HepG2 (cell line): Measurements from ENCODE around the gene SLTM. TPM values are rescaled to one million over a fixed set of nuclear protein-coding genes. Genes with fewer than 3 reads are reported as not detected.

Experiments used
- ATAC-seq: fragments of 200-7000 bp; cut with Tn5 transposase; 3 replicates; pipeline ENCODE4 v1.9.1; 2020; ENCODE audit warnings: mild to moderate bottlenecking, moderate library complexity
- BruUV-seq: library from RNA; stranded (reverse); fragments of 400-500 nt; replicated peaks from 2 replicates; lab custom pipeline; 2021; lab: Mats Ljungman, UMichigan
- CTCF ChIA-PET: fragments of 300-600 bp; formaldehyde crosslinking; extraction: SDS; loops from one replicate; lab custom pipeline; 2021; ENCODE audit warnings: low total read pairs, inconsistent platforms, low intra/inter-chr PET ratio; lab: Yijun Ruan, JAX
- POLR2A ChIA-PET: fragments of 350-600 bp; sonication (Branson Sonifier 250); formaldehyde crosslinking; loops from one replicate; lab custom pipeline; 2020; ENCODE audit warnings: antibody characterized with exemption, inconsistent platforms; lab: Yijun Ruan, JAX
- DNase-seq: peaks from one replicate; pipeline ENCODE4 v3.0.0-alpha.2; 2015; ENCODE audit warnings: low spot score
- FAIRE-seq: peaks from 3 replicates; lab custom pipeline; 2011; peaks lifted over from hg19 to GRCh38; lab: Jason Lieb, UNC
- H2AFZ ChIP-seq: one replicate; pipeline ENCODE4 v1.6.1; 2011; ENCODE audit warnings: low read length, inconsistent platforms
- H3K27ac ChIP-seq: fragments of 300-600 bp; 3 replicates; pipeline ENCODE4 v1.8.0; 2011; ENCODE audit warnings: mixed run types, mild to moderate bottlenecking, mixed read lengths, low read length, inconsistent platforms; ENCODE audit not compliant: insufficient read depth; ENCODE audit errors: extremely low read length
- H3K27me3 ChIP-seq, 2 experiments: fragments of 200-600 bp in 1 of 2; 2 replicates in 1 of 2; 3 replicates in 1 of 2; pipeline versions ENCODE4 v1.6.0 to v1.8.0; 2011; ENCODE audit warnings: low read length in 2 of 2, mild to moderate bottlenecking in 2 of 2, moderate library complexity in 2 of 2, inconsistent platforms in 1 of 2; ENCODE audit not compliant: insufficient read depth in 2 of 2, control insufficient read depth in 1 of 2
- H3K36me3 ChIP-seq, 2 experiments: fragments of 200-600 bp in 1 of 2; replicated peaks in 1 of 2; 2 replicates in 1 of 2; 3 replicates in 1 of 2; pipeline versions ENCODE4 v1.5.1 to v1.8.0; 2011; ENCODE audit warnings: low read length in 2 of 2, inconsistent platforms in 1 of 2; ENCODE audit not compliant: insufficient read depth in 2 of 2, control insufficient read depth in 1 of 2
- H3K4me1 ChIP-seq: 2 replicates; pipeline ENCODE4 v1.5.1; 2012; ENCODE audit warnings: low read length, inconsistent platforms; ENCODE audit not compliant: insufficient read depth
- H3K4me2 ChIP-seq: 2 replicates; pipeline ENCODE4 v1.6.0; 2011; ENCODE audit warnings: low read depth, low read length, inconsistent platforms
- H3K4me3 ChIP-seq, 3 experiments: fragments of 200-600 bp in 1 of 3; sonication (generic), shearing (Covaris generic) in 1 of 3; replicated peaks in 1 of 3; 2 replicates each; pipeline ENCODE4 v1.5.1; 2011 to 2016; ENCODE audit warnings: low read length in 3 of 3, inconsistent platforms in 2 of 3, low read depth in 2 of 3, mild to moderate bottlenecking in 2 of 3, control low read depth in 1 of 3, mixed read lengths in 1 of 3; ENCODE audit not compliant: insufficient read depth in 1 of 3
- H3K79me2 ChIP-seq: one replicate; pipeline ENCODE4 v1.6.1; 2011; ENCODE audit warnings: low read length, inconsistent platforms; ENCODE audit not compliant: insufficient read depth
- H3K9ac ChIP-seq: 2 replicates; pipeline ENCODE4 v1.6.0; 2011; ENCODE audit warnings: mild to moderate bottlenecking, low read depth, low read length, inconsistent platforms; ENCODE audit not compliant: insufficient read depth
- H3K9me3 ChIP-seq: 2 replicates; pipeline ENCODE4 v1.5.1; 2012; ENCODE audit warnings: mild to moderate bottlenecking, low read length
- H4K20me1 ChIP-seq: 2 replicates; pipeline ENCODE4 v1.6.0; 2011; ENCODE audit warnings: inconsistent platforms, mild to moderate bottlenecking, low read length, moderate library complexity; ENCODE audit not compliant: insufficient read depth
- FOXP1 ChIP-seq, 2 experiments: fragments of 450-650 bp in 1 of 2; IDR thresholded peaks; 2 replicates each; pipeline ENCODE4 v1.6.1; 2017 to 2018; ENCODE audit warnings: antibody characterized with exemption in 1 of 2
- GFI1 ChIP-seq: sonication (generic); formaldehyde crosslinking; IDR thresholded peaks from 2 replicates; pipeline ENCODE4 v1.5.0; 2020; ENCODE audit warnings: missing genetic modification reagents, mild to moderate bottlenecking, borderline replicate concordance
- HNRNPH1 ChIP-seq: fragments of 200-400 bp; formaldehyde crosslinking; optimal IDR thresholded peaks from 2 replicates; pipeline ENCODE3; 2017; ENCODE audit warnings: mild to moderate bottlenecking, low read depth, low read length
- JUND ChIP-seq: sonication (generic); formaldehyde crosslinking; IDR thresholded peaks from 2 replicates; pipeline ENCODE4 v1.8.0; 2022; ENCODE audit warnings: mild to moderate bottlenecking, missing genetic modification reagents
- MBNL3 ChIP-seq: fragments of 250-450 bp; sonication (Bioruptor Pico); conservative IDR thresholded peaks from 2 replicates; pipeline ENCODE4 v1.8.0; 2022; ENCODE audit warnings: mild to moderate bottlenecking, inconsistent platforms
- MYNN ChIP-seq: sonication (generic); formaldehyde crosslinking; IDR thresholded peaks from 2 replicates; pipeline ENCODE4 v1.4.0; 2020; ENCODE audit warnings: mild to moderate bottlenecking, low read depth, missing genetic modification reagents
- PAX8 ChIP-seq: sonication (generic); formaldehyde crosslinking; IDR thresholded peaks from 2 replicates; pipeline ENCODE4 v1.8.0; 2022; ENCODE audit warnings: mild to moderate bottlenecking, missing genetic modification reagents, borderline replicate concordance
- SKI ChIP-seq: fragments of 450-650 bp; IDR thresholded peaks from one replicate; pipeline ENCODE4 v1.6.1; 2018; ENCODE audit warnings: mild to moderate bottlenecking; ENCODE audit not compliant: partially characterized antibody
- ZNF10 ChIP-seq: sonication (generic); formaldehyde crosslinking; IDR thresholded peaks from 2 replicates; pipeline ENCODE4 v1.4.0; 2020; ENCODE audit warnings: mild to moderate bottlenecking, low read depth, missing genetic modification reagents, borderline replicate concordance
- ZNF431 ChIP-seq: sonication (generic); formaldehyde crosslinking; IDR thresholded peaks from 2 replicates; pipeline ENCODE4 v1.9.0; 2022; ENCODE audit warnings: missing genetic modification reagents, low read depth, mild to moderate bottlenecking, borderline replicate concordance
- ZNF570 ChIP-seq: sonication (generic); formaldehyde crosslinking; IDR thresholded peaks from 2 replicates; pipeline ENCODE4 v1.4.0; 2020; ENCODE audit warnings: mild to moderate bottlenecking, missing genetic modification reagents, borderline replicate concordance
- ZNF670 ChIP-seq: sonication (generic); formaldehyde crosslinking; IDR thresholded peaks from 2 replicates; pipeline ENCODE4 v1.8.0; 2022; ENCODE audit warnings: mild to moderate bottlenecking, missing genetic modification reagents, borderline replicate concordance
- WGBS: methylation state at CpG from one replicate; pipeline ENCODE4 v1.1.6; 2017; ENCODE audit warnings: low lambda C conversion rate; 5-methylcytosine and 5-hydroxymethylcytosine counted together
- in situ Hi-C: cut with HindIII; loops from 2 replicates; pipeline ENCODE4 v1.10.0; 2017; ENCODE audit warnings: low pct_unique_long_range_greater_than_20kb; ENCODE audit not compliant: extremely low pct_ligation_motif_present
- intact Hi-C: fragments of 100-400 bp; cut with micrococcal nuclease; formaldehyde crosslinking; loops from one replicate; pipeline ENCODE4 v1.10.0; 2022; ENCODE audit not compliant: unreplicated experiment
- polyA plus RNA-seq, 8 experiments: library from polyadenylated mRNA; depleted of rRNA in 3 of 8; stranded (reverse) in 7 of 8; unstranded in 1 of 8; fragments of >200 nt; fragmentation: Illumina TruSeq in 4 of 8; extraction: Trizol in 4 of 8; gene quantifications; 2 replicates each; pipeline versions ENCODE4 v1.2.1 to v1.2.3, GENCODE V29; 2011 to 2016; ENCODE audit warnings: low read depth in 4 of 8, missing spikeins in 1 of 8, mixed read lengths in 1 of 8; ENCODE audit not compliant: insufficient read depth in 1 of 8
- total RNA-seq, 5 experiments: library from RNA; depleted of rRNA; stranded (reverse); fragments of >200 nt; fragmentation: Illumina TruSeq; extraction: Trizol; gene quantifications; 2 replicates each; pipeline ENCODE4 v1.2.3, GENCODE V29; 2016; ENCODE audit warnings: low read depth in 1 of 5
- TF ChIP-seq, protein P1 (sequence below): sonication (generic); formaldehyde crosslinking; IDR thresholded peaks from 2 replicates; pipeline ENCODE4 v1.4.0; 2020; ENCODE audit warnings: missing genetic modification reagents
- TF ChIP-seq, protein P2 (sequence below): sonication (generic); formaldehyde crosslinking; IDR thresholded peaks from 2 replicates; pipeline ENCODE4 v1.4.0; 2020; ENCODE audit warnings: missing genetic modification reagents

The SLTM gene
- total and polyA plus RNA-seq, 2 of the 13 experiments (the other 11 are each of a cell fraction or from before 2014, with no cell fraction given), result 22.0 to 64.2 TPM

DNA sequence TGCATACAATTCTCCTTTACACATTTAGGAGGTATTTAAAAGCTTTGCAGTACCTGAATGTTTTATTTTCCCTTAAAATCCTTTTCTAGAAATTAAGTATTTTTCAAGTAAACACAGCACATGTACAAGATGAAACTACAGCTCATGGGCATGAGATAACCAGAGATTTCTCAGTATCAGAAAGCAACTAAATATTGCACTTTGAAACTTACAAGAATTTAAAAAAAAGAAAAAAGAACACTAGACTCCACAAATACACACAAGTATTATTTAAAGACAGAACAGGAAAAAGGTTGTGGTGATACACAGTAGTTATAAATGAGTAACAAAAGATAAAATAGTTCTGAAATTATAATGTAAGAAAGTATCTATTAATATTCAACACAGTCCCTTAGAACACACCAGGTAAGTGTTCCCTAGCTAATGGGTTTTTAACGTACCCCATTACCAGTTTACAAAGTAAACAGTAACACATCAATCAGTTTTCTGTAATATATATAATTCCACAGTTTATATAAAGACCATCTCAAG is 35.3 kb downstream of the SLTM start:
- in situ Hi-C loops, result no loop called here
- WGBS, result 94% methylated on average over 1 of the region's 1 CpG

More for the DNA sequence above, 35.3 kb downstream of the SLTM start:
- Histone ChIP-seq H3K9me3 (no peaks in the 10 kb centered on the region), H3K27me3 (no peaks in the 10 kb centered on the region), H3K36me3 (peaks cover 10 to 71% of the 10 kb centered on the region in 2 experiments), H3K27ac (no peak overlapping the region), H3K4me2 (no peak overlapping the region), H3K4me1 (no peaks in the 10 kb centered on the region), H3K79me2 (no peaks in the 10 kb centered on the region), H3K9ac (no peak overlapping the region), H2AFZ (no peak overlapping the region), H3K4me3 (no peak overlapping the region), H4K20me1 (no peaks in the 10 kb centered on the region)
- POLR2A ChIA-PET, result no interaction called here
- CTCF ChIA-PET, result interaction anchor here (1.2 kb wide), 1 partner anchor 16 kb away, joined by 3 read pairs; no protein-coding TSS in a partner anchor
- FAIRE-seq (no peak), DNase-seq (no peak), ATAC-seq (no peak)
- intact Hi-C loops, result loop anchor here (10.0 kb wide), 1 partner anchor 53 kb away; no protein-coding TSS in a partner anchor
- TSS peak; percentile 7 for BruUV-seq
- no peak for TF ChIP-seq SKI
- no peak for TF ChIP-seq ZNF10 (CRISPR knock-in tag)
- TF ChIP-seq ZNF431 (CRISPR knock-in tag), result no peak
- TF ChIP-seq, protein P1, sequence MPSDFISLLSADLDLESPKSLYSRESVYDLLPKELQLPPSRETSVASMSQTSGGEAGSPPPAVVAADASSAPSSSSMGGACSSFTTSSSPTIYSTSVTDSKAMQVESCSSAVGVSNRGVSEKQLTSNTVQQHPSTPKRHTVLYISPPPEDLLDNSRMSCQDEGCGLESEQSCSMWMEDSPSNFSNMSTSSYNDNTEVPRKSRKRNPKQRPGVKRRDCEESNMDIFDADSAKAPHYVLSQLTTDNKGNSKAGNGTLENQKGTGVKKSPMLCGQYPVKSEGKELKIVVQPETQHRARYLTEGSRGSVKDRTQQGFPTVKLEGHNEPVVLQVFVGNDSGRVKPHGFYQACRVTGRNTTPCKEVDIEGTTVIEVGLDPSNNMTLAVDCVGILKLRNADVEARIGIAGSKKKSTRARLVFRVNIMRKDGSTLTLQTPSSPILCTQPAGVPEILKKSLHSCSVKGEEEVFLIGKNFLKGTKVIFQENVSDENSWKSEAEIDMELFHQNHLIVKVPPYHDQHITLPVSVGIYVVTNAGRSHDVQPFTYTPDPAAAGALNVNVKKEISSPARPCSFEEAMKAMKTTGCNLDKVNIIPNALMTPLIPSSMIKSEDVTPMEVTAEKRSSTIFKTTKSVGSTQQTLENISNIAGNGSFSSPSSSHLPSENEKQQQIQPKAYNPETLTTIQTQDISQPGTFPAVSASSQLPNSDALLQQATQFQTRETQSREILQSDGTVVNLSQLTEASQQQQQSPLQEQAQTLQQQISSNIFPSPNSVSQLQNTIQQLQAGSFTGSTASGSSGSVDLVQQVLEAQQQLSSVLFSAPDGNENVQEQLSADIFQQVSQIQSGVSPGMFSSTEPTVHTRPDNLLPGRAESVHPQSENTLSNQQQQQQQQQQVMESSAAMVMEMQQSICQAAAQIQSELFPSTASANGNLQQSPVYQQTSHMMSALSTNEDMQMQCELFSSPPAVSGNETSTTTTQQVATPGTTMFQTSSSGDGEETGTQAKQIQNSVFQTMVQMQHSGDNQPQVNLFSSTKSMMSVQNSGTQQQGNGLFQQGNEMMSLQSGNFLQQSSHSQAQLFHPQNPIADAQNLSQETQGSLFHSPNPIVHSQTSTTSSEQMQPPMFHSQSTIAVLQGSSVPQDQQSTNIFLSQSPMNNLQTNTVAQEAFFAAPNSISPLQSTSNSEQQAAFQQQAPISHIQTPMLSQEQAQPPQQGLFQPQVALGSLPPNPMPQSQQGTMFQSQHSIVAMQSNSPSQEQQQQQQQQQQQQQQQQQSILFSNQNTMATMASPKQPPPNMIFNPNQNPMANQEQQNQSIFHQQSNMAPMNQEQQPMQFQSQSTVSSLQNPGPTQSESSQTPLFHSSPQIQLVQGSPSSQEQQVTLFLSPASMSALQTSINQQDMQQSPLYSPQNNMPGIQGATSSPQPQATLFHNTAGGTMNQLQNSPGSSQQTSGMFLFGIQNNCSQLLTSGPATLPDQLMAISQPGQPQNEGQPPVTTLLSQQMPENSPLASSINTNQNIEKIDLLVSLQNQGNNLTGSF (CRISPR knock-in tag), result no peak
- no peak for TF ChIP-seq HNRNPH1
- no peak for TF ChIP-seq GFI1 (CRISPR knock-in tag)
- TF ChIP-seq JUND, result no peak
- no peak for TF ChIP-seq MBNL3
- no peak for TF ChIP-seq PAX8
- TF ChIP-seq ZNF570 (CRISPR knock-in tag), result no peak
- TF ChIP-seq, protein P2, sequence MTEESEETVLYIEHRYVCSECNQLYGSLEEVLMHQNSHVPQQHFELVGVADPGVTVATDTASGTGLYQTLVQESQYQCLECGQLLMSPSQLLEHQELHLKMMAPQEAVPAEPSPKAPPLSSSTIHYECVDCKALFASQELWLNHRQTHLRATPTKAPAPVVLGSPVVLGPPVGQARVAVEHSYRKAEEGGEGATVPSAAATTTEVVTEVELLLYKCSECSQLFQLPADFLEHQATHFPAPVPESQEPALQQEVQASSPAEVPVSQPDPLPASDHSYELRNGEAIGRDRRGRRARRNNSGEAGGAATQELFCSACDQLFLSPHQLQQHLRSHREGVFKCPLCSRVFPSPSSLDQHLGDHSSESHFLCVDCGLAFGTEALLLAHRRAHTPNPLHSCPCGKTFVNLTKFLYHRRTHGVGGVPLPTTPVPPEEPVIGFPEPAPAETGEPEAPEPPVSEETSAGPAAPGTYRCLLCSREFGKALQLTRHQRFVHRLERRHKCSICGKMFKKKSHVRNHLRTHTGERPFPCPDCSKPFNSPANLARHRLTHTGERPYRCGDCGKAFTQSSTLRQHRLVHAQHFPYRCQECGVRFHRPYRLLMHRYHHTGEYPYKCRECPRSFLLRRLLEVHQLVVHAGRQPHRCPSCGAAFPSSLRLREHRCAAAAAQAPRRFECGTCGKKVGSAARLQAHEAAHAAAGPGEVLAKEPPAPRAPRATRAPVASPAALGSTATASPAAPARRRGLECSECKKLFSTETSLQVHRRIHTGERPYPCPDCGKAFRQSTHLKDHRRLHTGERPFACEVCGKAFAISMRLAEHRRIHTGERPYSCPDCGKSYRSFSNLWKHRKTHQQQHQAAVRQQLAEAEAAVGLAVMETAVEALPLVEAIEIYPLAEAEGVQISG (CRISPR knock-in tag), result no peak
- no peak for TF ChIP-seq MYNN
- no peak for TF ChIP-seq ZNF670 (CRISPR knock-in tag)
- TF ChIP-seq FOXP1 (IDR thresholded peaks at IDR 0.05), result no peak
- TF ChIP-seq FOXP1 (CRISPR knock-in tag; IDR thresholded peaks at IDR 0.05), result no peak
